Measurements from ENCODE around the gene FGD5.
"Not testable (repeated sequence)": the region's sequence is repeated elsewhere in the genome, so short reads cannot be mapped to it uniquely, and the experiment has no call there.

The FGD5 gene

GRCh38 chr3:14902719-14903118 lies 84.0 kb downstream of the FGD5 start:
- TF ChIP-seq CTCF (IDR thresholded peaks at IDR 0.05), result no peak
- Histone ChIP-seq H3K79me2 (no peaks in the 10 kb centered on the region), H3K27me3 (ENCODE audit: control insufficient read depth, insufficient read depth, low read length) (no peaks in the 10 kb centered on the region), H2AFZ (no peak overlapping the region), H3K4me1 (no peaks in the 10 kb centered on the region), H3K9ac (no peak overlapping the region), H3K27ac (no peak overlapping the region), H3K9me3 (ENCODE audit: control insufficient read depth, low read length) (no peaks in the 10 kb centered on the region), H3K4me3 (ENCODE audit: low read depth, low read length) (no peak overlapping the region), H3K36me3 (ENCODE audit: control insufficient read depth, insufficient read depth, low read length) (no peaks in the 10 kb centered on the region), H3K4me2 (ENCODE audit: low read length) (no peak overlapping the region)

- not testable (repeated sequence) for H3K36me3 ChIP-seq (ENCODE audit: control insufficient read depth, insufficient read depth, low read length); H3K9me3 ChIP-seq (ENCODE audit: control insufficient read depth, low read length); H3K4me3 ChIP-seq (ENCODE audit: low read depth, low read length); H3K27me3 ChIP-seq (ENCODE audit: control insufficient read depth, insufficient read depth, low read length); H3K4me2 ChIP-seq (ENCODE audit: low read length); H3K4me1 ChIP-seq; H3K27ac ChIP-seq; H2AFZ ChIP-seq; H3K9ac ChIP-seq; H3K79me2 ChIP-seq
These were observed 84.7 kb downstream of the FGD5 start for GRCh38 chr3:14903501-14903900.

GRCh38 chr3:14905055-14905657 lies 86.4 kb downstream of the FGD5 start:
- Histone ChIP-seq H3K4me1 (no peaks in the 10 kb centered on the region), H3K27ac (no peak overlapping the region), H3K27me3 (ENCODE audit: control insufficient read depth, insufficient read depth, low read length) (no peaks in the 10 kb centered on the region), H3K79me2 (no peaks in the 10 kb centered on the region), H3K4me3 (ENCODE audit: low read depth, low read length) (no peak overlapping the region), H3K9ac (no peak overlapping the region), H3K4me2 (ENCODE audit: low read length) (no peak overlapping the region), H3K36me3 (ENCODE audit: control insufficient read depth, insufficient read depth, low read length) (no peaks in the 10 kb centered on the region), H2AFZ (no peak overlapping the region), H3K9me3 (ENCODE audit: control insufficient read depth, low read length) (no peaks in the 10 kb centered on the region)
- TF ChIP-seq CTCF (IDR thresholded peaks at IDR 0.05), result no peak

GRCh38 chr3:14906355-14906971 lies 87.7 kb downstream of the FGD5 start:
- H3K27ac ChIP-seq, result no peak overlapping the region
- H3K27me3 ChIP-seq (ENCODE audit: control insufficient read depth, insufficient read depth, low read length), result no peaks in the 10 kb centered on the region
- no peak overlapping the region for H2AFZ ChIP-seq
- no peaks in the 10 kb centered on the region for H3K9me3 ChIP-seq (ENCODE audit: control insufficient read depth, low read length)
- TF ChIP-seq CTCF (IDR thresholded peaks at IDR 0.05), result no peak
- H3K4me3 ChIP-seq (ENCODE audit: low read depth, low read length), result no peak overlapping the region
- H3K9ac ChIP-seq, result no peak overlapping the region
- no peaks in the 10 kb centered on the region for H3K4me1 ChIP-seq
- H3K4me2 ChIP-seq (ENCODE audit: low read length), result no peak overlapping the region
- H3K36me3 ChIP-seq (ENCODE audit: control insufficient read depth, insufficient read depth, low read length), result no peaks in the 10 kb centered on the region
- H3K79me2 ChIP-seq, result no peaks in the 10 kb centered on the region

- no peaks in the 10 kb centered on the region for H3K4me1 ChIP-seq
- no peaks in the 10 kb centered on the region for H3K9me3 ChIP-seq (ENCODE audit: control insufficient read depth, low read length)
- H3K27me3 ChIP-seq (ENCODE audit: control insufficient read depth, insufficient read depth, low read length), result no peaks in the 10 kb centered on the region
- H3K27ac ChIP-seq, result no peak overlapping the region
- no peak overlapping the region for H3K9ac ChIP-seq
- no peak overlapping the region for H3K4me3 ChIP-seq (ENCODE audit: low read depth, low read length)
- no peaks in the 10 kb centered on the region for H3K36me3 ChIP-seq (ENCODE audit: control insufficient read depth, insufficient read depth, low read length)
- no peak overlapping the region for H2AFZ ChIP-seq
- H3K4me2 ChIP-seq (ENCODE audit: low read length), result no peak overlapping the region
- H3K79me2 ChIP-seq, result no peaks in the 10 kb centered on the region
- TF ChIP-seq CTCF (IDR thresholded peaks at IDR 0.05), result no peak
These were observed 88.5 kb downstream of the FGD5 start for GRCh38 chr3:14907043-14907966.

Measured in parathyroid adenoma (tissue), 2 donors.